Activated T-cell treated with anti-CD3 and anti-CD28 coated beads for 4 hours (primary cell): Measurements from ENCODE around the gene PPP2R2D.

Experiments used
- DNase-seq: peaks from one replicate; pipeline ENCODE4 v3.0.0-alpha.2; 2020

The PPP2R2D gene

DNA sequence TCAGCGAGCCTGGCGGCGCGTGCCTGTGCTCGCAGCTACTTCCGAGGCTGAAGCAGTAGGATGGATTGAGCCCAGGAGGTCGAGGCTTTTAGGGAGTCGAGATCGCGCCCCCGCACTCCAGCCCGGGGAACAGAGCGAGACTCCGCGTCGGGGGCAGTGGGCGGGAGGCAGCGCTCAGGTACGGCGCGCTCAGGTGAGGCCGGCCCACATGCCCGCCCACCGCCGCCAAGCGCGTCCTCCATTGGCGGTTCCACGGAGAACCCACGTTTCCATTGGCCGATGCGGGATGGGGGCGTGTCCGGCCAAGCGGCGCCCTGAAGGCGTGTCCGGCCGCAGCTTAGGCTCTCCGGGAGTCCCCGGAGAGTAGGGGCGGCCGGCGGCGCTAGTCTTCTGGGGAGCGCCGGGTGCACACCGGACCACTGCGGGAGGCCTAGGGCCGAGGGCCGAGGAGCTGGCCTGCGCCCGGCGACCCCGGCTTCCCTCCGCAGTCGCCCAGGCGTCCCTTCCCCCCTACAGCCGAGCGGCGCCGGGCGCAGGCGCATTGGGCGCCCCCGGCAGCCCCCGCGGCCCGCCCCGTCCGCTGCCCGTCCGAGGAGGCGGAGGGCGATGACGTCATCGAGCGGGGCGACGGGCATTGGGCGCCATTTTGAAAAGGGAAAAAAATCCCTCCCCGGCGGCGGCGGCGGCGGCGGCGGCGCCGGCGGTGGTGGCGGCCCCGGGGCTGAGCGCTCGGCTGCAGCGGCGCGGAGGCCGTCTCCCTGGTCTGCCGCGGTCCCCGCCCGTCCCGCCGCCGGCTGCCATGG is at the start of gene PPP2R2D:
PPP2R2D (plus strand) TSS at position 659 of the 803 bp plus-strand sequence; CDS start at position 800, 141 bp downstream.
- DNase-seq: peak; percentile 93

DNA sequence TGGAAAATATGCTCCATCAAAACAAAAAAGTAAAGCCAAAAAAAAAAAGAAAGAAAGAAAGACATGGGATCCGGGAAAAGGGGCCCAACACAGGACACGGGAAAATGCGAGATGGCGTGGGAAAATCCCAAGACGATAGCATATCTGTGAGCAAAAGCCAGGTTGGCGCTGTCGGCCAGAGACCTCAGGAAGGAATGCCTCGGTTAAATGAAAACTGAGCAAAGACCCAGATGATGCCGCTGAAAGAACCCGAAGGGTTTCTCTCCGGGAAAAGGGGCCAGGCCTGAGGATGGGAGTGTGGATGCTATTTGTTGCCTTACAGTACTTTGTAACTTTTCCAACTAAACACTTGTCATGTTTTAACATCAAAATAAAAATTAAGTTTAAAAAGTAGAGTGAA is 49.5 kb upstream of the PPP2R2D start:
- no peak for DNase-seq

DNA sequence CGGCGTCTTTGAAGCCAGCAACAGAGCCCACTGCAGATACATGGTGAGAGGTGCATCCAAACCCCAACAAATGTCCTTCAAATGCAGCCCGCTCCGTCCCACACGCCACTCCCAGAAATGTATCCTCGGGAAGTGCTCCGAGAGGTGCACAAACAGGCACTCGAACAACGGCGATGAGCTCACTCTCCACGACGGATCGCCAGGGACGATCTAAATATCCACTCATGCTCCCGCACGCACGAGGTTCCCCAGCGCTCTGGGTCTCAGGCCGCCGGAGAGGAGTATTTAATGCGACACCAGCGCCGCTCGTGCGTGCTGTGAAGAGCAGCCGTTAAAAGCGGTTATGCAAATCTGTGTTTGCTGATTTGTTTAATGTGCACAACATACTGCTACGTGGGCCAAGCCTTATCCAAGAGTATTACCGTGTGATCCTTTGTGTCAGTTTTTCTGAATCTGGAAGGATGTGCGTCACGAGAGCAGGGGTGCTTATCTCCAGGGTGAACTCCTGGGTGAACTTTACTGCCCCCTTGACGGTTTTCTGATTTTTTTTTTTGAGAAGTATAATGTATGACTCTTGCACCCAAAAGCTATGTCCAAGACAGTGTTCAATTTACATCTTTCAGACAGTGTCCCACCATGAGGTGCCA is 48.5 kb upstream of the PPP2R2D start:
- DNase-seq: no peak

DNA sequence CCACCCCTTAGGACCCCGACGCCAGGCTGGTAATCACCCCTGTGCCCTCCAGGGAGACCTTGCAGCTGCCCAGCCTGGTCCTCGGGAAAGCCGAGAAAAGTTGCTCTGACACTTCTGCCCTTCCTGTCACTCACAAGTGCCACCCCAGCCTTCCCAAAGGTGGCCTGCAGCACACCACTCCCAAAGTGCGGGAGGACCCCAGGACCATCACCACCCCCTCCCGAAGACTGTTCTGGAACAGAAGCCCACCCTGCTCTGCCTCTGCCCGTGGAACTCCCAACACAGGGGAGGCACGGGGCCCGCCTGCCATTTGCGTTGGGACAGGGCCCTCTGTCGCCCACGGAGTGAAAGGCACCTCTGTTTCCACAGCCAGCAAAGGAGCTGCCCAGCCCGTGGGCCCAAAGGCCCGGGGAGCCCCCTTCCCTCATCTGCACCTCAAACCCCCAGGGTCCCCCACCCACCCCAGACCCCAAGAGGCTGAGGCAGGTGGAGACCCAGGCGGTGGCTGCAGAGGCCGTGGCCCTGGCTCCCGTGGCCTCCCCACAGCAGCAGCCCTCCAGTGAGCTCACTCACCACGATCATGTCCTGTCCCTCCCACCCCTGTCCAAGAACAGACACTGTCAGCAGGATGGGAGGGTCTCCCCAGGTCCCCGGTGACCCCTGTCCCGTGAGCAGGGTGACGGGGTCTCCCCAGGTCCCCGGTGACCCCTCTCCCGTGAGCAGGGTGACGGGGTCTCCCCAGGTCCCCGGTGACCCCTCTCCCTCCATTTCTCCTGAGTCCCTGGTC is 47.8 kb upstream of the PPP2R2D start:
- DNase-seq: no peak

DNA sequence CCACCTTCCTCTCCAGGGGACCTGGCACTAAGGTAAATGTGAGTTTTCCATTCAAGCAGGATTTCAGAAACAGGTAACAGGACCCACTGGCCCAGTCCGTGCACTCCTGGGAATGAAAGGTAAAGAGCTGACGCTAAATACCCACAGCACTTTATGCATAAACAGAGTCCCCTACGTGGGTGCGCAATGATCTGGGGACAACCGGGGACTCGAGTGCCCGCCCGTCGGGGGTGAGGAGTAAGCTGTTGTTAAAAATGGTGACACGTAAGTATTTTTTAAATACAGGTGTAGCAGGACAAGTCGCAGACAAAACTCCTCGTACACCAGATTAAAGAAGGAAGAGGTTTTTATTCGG is 47.2 kb upstream of the PPP2R2D start:
- no peak for DNase-seq

DNA sequence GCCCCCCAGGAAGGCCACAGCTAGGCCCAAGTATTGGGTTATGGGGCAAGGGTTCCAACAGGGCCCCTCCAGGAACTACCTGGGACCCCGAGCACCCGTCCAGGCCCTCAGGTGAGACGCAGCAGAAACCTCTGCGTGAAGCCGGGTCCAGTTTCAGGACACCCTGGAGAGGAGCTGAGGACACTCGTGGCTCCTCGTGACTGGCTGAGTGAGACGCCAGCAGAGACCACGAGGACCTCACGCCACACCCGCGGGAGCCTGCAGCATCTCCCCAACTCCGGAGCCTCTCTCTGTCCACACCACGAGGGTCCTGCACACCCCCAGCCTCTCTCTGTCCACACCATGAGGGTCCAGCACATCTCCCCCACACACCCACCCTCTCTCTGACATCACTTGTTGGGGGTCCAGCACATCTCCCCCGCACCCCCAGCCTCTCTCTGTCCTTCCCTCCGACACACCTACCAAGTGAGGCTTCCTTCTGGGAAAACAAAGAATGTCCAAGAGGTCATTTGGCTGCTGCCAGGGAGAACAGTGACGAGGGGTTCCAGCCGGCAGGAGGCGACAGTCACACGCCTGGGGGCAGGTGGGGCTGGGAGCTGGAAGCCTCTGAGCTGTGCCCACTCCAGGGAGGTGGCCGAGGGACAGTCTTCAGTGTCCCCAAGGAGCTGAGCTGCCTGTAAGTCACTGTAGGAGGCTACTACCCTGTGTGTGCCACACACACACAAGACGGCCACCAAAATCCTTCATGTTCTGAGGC is 46.1 kb upstream of the PPP2R2D start:
- no peak for DNase-seq

DNA sequence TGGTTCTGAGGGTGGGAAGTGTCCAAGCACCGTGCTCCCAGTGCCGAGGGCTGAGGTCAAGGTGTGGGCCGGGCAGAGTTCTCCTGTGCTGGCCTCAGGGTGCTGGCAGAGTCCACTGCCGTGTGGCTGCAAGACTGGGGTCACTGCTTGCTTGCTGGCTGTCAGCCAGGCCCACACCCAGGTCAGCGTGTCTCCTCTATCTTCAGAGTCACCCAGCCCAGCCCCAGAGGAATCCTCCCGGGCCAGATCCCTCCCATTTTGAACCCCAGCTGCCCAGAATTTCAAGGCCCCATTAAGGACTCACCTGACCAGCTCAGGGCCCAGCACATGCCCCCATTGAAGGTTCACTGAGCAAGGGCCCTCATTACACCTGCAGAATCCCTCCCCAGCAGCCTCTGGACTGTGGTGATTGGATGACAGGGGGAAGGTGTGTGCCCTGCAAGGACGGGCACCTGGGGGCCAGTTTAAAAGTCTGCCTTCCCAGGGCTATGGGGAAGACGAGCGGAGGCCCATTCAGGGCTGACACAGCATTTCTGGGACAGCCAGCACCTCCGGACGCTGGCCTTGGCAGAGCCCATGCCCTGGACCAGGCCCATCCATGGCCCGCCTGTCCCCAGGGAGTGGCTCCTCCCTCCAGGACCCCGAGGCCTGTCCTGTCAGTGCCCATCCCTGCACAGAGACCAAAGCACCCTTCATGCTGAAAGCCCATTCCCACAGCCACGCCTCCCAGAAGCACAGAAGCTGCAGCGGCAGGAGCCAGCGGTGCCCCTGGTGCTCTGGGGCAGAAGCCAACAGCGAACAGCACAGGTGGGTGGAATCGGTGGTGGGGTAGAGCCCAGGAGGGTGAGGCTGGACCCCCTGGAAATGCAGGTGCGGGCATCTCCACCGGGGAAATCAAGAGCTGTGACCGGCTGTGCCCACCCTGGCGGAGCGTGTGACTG is 45.1 kb upstream of the PPP2R2D start:
- no peak for DNase-seq

DNA sequence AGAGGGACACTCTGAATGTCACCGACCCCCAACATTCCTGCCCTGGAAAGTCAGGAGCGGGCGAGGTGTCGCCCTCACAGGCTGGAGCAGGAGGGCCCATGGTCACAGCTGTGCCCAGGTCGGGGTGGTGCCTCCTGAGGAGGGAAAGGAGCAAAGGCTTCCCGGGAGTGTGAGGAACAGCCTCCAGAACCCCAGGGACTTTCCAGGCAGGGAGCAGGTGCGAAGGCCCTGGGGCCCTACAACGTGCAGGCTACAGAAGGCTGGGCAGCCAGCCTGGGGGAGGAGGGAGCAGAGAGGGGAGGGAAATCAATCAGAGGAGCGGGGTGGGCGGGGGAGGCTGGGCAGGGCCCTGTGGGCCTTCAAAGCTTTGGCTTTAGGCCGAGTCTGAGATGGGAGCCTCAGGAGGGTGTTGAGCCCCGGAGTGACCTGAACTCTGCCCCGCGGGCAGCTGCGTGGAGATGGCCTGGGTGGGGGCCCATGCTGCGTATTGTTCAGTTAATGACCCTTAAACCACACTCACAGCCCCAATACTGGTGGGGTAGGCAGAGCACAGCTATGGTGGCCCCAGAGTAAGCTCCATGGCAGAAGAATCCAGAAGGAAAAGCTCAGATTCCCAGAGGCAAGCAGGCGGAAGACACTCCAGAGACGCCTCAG is 44.2 kb upstream of the PPP2R2D start:
- no peak for DNase-seq

DNA sequence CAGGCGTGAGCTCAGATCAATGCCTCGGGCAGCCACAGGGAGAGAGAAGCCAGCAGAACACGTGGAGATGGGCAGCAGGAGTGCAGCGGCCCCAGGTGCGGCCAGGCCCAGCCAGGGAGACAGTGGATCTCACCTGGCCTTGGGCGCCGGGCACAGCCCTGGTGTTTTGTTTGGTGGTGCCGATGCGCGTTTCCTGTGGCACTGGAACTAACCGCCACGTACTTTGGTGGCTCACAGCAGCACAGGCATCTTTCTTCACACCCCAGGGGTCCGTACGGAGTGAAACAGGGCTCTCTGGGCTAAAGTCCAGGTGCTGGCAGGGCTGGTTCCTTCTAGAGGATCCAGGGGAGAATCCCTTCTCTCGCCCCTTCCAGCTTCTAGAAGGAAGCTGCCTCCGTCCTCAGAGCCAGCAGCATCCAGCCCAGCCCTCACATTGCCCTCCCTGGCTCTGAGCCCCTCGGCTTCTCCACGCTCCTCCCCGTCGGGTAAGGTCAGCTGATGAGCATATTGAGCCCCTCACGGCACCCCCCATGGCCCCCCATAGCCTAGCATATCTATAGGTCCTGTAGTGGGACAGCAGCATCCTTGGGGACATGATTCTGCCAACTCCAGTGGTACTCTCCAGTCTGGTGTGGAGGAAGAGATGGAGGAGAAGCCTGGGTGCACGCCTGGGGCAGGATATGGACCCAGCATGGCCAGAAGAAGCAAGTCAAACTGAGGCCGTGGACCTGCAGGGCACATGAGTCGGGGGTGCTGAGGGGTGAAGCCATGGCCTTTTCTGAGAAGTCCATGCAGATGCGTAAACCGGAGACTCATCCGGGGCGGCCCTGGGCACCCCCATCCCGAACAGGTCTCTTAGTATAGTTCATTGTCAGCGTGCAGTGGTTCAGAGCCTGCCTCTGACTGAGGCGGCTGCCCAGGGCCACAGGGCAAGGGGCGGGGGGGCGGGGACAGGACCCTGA is 43.4 kb upstream of the PPP2R2D start:
- no peak for DNase-seq

DNA sequence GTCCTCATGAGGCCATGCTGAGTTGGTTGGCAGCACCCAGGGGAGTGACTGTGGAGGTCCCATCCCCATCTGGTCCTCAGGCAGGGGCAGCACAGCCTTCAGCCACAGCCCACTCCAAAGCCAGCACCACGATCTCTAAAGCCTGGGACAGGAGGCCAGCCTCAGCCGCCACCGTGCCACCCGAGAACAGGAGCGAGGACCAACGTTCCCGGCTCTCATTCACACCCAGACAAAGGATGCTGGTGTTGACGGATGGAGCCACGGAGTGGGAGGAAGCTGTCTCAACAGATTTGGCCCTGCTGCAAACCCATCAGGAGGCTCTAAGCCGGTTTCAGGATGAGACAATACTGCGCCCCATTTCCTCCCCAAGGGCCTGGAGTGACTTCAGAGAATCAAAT is 42.7 kb upstream of the PPP2R2D start:
- DNase-seq: no peak

DNA sequence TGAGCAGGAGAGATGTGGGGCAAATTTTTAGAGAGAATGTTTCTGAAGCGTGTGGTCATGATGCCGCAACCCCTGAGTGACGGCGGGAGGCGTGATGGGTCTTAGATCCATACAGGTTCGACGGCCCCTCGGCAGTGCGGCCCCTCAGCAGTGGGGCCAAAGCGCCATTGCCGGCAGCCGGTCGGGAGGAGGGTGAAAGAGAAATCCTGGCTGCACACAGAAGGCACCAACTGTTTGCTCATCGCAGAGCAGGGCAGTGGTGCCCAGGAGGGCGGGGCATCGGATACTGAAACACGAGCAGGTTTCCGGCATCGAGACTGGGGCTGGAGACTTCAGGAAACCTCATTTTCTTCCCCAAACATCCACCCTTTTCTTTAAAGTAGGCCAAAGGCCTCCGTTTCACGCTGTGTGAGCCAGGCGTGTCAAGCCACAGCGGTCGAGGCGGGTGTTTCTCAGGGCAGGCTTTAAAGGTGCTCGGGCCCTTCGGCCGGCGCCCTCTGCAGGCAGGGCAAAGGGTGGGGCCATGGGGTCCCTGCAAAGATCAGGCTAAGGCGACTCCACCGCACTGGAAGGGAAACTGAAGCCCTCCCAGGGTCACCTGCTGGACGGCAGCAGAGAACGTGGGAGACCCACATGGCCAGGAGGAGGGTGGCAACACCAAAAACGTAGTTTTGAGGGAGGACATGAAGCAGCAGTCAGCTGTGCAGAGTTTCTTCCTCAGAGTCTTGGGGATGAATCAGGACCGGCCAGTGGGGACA is 42.0 kb upstream of the PPP2R2D start:
- no peak for DNase-seq

DNA sequence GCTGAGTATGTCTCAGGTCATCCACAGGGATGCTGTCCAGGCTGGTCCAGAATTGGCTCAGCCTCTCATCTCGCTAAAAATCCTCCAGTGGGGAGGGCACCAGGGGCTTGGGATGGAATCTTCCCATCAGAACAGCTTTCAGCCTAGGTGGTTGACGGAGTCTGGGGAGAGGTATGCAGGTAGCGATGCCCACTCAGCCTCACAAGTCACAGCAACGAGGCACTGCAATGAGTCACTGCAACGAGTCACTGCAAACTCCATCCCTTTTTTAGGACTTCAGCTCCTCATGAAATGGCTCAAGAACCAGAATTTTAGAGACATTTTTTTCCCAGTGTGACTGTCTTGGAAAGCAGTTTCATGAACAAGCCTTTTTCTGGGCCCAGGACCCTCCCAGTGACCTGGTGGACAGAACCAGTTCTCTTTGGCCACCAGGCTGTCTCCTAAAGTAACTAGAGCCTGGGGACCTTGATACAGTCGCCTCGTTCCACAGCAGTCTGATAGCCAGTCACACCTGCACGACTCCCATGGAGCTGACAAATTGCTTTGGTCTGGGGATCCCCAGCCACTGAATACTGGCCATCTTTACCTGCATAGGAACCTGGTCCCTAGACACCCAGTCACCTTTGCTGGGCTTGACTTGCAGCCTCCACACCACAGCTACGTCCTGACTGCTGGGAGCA is 41.3 kb upstream of the PPP2R2D start:
- DNase-seq: no peak

DNA sequence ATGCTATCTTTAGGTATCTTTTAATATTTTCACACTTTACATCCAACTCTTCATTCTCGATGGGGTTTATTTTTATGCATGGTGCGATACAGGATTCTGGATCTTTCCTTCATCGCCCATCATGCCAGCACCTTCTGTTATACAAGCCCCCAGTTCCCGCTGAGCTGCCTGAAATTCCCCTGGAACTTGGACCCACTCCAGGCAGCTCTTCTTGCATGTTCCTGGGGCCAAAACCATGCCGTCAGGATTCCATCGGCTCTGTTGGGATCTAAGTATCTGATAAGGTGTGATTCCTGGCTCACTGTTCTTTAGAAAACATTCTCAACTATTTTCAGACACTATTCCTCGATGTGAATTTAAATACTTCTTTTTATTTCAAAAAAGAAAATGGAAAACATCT is 40.5 kb upstream of the PPP2R2D start:
- no peak for DNase-seq

DNA sequence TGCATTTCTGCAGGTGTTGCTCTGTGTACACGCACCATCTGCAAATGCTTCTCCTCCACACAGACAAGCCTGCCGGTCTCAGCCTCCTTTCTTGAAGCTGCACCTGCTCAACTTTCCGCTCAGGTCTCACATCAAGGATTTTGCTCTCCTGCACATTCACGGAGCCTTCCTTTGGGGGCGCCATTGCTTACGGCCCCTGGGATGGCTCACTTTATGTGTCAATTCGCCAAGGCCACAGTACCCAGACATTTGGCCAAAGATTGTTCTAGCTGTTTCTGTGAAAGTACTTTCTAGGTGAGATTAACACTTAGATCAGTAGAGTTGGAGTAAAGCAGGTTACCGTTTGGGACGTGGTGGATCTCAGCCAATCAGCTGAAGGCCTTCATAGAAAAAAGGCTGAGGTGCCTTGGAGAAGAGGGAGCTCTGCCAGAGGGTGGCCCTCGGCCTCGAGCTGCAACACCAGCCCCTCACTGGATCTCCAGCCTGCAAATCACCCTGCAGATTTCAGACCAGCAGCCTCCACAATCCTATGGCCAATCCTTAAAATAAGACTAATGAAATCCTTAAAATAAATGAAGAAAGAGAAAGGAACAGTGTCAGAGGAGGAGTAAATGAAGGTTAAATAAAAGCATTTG is 39.9 kb upstream of the PPP2R2D start:
- DNase-seq: no peak

DNA sequence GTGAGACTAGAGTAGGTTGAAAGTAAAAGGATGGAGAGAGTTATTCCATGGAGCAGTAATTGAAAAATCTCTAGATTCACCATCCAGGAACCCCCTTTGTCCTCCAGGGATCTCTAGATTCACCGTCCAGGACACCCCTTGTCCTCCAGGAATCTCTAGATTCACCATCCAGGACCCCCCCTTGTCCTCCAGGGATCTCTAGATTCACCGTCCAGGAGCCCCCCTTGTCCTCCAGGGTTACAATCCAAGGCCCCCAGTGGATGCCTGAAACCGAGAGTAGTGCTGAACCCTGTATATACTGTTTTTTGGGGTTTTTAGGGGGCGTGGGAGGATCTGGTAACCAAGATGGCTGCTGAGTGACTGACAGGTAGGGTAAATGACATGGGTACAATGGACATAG is 38.3 kb upstream of the PPP2R2D start:
- DNase-seq: no peak

DNA sequence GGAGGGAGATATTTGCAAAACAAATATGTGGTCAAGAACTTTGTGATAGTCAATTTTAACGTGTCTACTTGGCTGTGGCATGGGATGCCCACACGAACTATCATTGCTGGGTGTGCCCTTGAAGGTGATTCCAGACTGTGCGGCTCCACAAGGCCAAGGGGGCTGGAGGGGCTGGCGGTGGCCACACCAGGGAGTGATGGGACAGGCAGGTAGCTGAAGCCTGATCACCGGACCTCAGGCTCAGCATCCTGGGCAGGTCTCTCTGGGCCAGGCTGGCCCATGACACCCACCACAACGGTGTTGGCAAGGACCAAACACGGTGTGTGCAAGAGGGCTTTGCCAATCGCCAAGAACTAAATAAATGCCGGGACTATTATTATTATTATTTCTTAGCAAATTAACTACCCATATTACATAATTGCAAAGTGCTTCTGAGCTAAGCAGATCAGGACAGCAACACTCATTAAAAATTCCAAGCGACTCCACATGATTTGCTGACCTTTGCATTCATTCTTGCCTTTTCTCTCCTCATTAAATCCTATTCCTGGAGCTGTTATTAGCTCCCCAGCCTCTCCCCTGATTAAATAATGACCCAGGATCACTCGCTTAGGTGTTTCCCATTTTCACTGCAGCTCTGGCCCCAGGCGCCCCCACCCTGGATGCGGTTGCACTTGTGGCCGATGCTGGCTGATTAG is 35.4 kb upstream of the PPP2R2D start:
- DNase-seq: no peak

DNA sequence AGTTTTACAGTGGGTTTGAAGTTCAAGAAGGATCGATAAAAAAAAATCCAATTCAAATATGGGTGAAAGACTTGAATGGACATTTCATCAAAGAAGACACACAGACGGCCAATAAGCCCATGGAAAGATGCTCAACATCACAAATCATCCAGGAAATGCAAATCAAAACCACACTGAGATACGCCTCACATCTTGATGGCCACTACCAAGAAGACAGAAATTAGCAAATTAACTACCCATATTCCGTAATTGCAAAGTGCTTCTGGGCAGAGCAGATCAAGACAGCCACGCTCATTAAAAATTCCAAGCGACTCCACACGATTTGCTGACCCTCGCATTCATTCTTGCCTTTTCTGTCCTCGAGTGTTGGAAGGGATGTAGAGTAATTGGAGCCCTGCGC is 34.1 kb upstream of the PPP2R2D start:
- no peak for DNase-seq

DNA sequence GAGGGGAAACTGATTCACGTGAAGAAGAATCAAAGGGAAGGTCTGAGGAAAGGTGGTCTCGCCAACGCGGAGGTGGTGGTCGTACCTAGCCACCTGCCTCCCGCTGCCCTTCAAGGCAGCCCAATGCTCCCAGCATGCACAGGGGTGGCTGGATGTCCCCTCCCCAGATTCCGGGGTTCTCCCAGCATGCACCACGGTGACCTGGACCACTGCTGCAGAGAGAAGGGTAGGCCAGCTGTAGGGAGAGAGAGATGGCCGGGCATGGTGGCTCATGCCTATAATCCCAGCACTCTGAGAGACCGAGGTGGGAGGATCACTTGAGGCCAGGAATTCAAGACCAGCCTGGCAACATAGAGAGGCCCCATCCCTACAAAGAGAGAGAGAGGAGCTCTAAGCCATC is 32.4 kb upstream of the PPP2R2D start:
- no peak for DNase-seq
